Endothelial cell of umbilical vein (primary cell): ENCODE data around the gene C17orf50. TPM values are rescaled to one million over a fixed set of nuclear protein-coding genes. Genes with fewer than 3 reads are reported as not detected.

ENCODE experiments used
- BruUV-seq: library from RNA; stranded (reverse); fragments of 400-500 nt; replicated peaks from 2 replicates; lab custom pipeline; 2021; lab: Mats Ljungman, UMichigan
- CTCF ChIA-PET: fragments of 300-600, 350-600 bp; sonication (Branson Sonifier 250); formaldehyde crosslinking; loops from one replicate; lab custom pipeline; 2021; ENCODE audit warnings: antibody characterized with exemption, inconsistent platforms; lab: Charles Lee
- POLR2A ChIA-PET: fragments of 300-600, 350-600 bp; sonication (Branson Sonifier 250); formaldehyde crosslinking; loops from one replicate; lab custom pipeline; 2021; ENCODE audit warnings: antibody characterized with exemption, inconsistent platforms; lab: Charles Lee
- DNase-seq: peaks from one replicate; pipeline ENCODE4 v3.0.0-alpha.2; 2011; ENCODE audit warnings: low read depth, low spot score
- FAIRE-seq: peaks from 2 replicates; lab custom pipeline; 2011; peaks lifted over from hg19 to GRCh38; lab: Jason Lieb, UNC
- H2AFZ ChIP-seq: 2 replicates; pipeline ENCODE4 v1.6.0; 2012; ENCODE audit warnings: low read depth, low read length, control low read depth, inconsistent platforms
- H3K27ac ChIP-seq: 2 replicates; pipeline ENCODE4 v1.5.1; 2011; ENCODE audit warnings: low read depth, mild to moderate bottlenecking, control low read depth, low read length, moderate library complexity; ENCODE audit not compliant: insufficient read depth
- H3K27me3 ChIP-seq, 2 experiments: 2 replicates each; pipeline versions ENCODE4 v1.6.0 to v1.6.1; 2011; ENCODE audit warnings: low read length in 2 of 2, mixed read lengths in 1 of 2; ENCODE audit not compliant: control insufficient read depth in 2 of 2, insufficient read depth in 2 of 2
- H3K36me3 ChIP-seq, 2 experiments: 2 replicates in 1 of 2; 3 replicates in 1 of 2; pipeline ENCODE4 v1.5.1; 2011; ENCODE audit warnings: low read length in 2 of 2, mild to moderate bottlenecking in 1 of 2, moderate library complexity in 1 of 2; ENCODE audit not compliant: control insufficient read depth in 2 of 2, insufficient read depth in 2 of 2; ENCODE audit errors: extremely low read depth in 1 of 2
- H3K4me1 ChIP-seq: 3 replicates; pipeline ENCODE4 v1.5.1; 2011; ENCODE audit warnings: mild to moderate bottlenecking, low read length; ENCODE audit not compliant: control insufficient read depth, insufficient read depth; ENCODE audit errors: extremely low read depth
- H3K4me2 ChIP-seq: 2 replicates; pipeline ENCODE4 v1.6.1; 2011; ENCODE audit warnings: low read length, control low read depth, mixed read lengths; ENCODE audit not compliant: insufficient read depth
- H3K4me3 ChIP-seq, 3 experiments: fragments of 200-600 bp in 1 of 3; sonication (generic), shearing (Covaris generic) in 1 of 3; replicated peaks in 1 of 3; 2 replicates each; pipeline ENCODE4 v1.5.1; 2011 to 2016; ENCODE audit warnings: control low read depth in 3 of 3, low read length in 3 of 3, mild to moderate bottlenecking in 2 of 3, inconsistent platforms in 1 of 3, low read depth in 1 of 3, moderate library complexity in 1 of 3; ENCODE audit not compliant: insufficient read depth in 1 of 3
- H3K79me2 ChIP-seq: 2 replicates; pipeline ENCODE4 v1.6.0; 2012; ENCODE audit warnings: low read length, inconsistent platforms; ENCODE audit not compliant: control insufficient read depth, insufficient read depth
- H3K9ac ChIP-seq: replicated peaks from 2 replicates; pipeline ENCODE3; 2011; ENCODE audit warnings: low read length, control low read depth; ENCODE audit not compliant: insufficient read depth; ENCODE audit errors: extremely low read depth
- H3K9me1 ChIP-seq: replicated peaks from 3 replicates; pipeline ENCODE4 v1.6.0; 2011; ENCODE audit warnings: mild to moderate bottlenecking, low read length; ENCODE audit not compliant: control insufficient read depth, insufficient read depth; ENCODE audit errors: extremely low read depth
- H3K9me3 ChIP-seq: replicated peaks from 2 replicates; pipeline ENCODE4 v1.5.1; 2012; ENCODE audit warnings: low read length, inconsistent platforms; ENCODE audit not compliant: control insufficient read depth, insufficient read depth
- H4K20me1 ChIP-seq: replicated peaks from 2 replicates; pipeline ENCODE3; 2011; ENCODE audit warnings: mild to moderate bottlenecking, low read length; ENCODE audit not compliant: control insufficient read depth, insufficient read depth; ENCODE audit errors: extremely low read depth
- EZH2 ChIP-seq: IDR thresholded peaks from 2 replicates; pipeline ENCODE4 v1.6.1; 2012; ENCODE audit warnings: borderline replicate concordance, low read depth, mild to moderate bottlenecking, moderate library complexity, low read length, inconsistent platforms; ENCODE audit not compliant: severe bottlenecking
- FOS ChIP-seq: IDR thresholded peaks from 2 replicates; pipeline ENCODE4 v1.6.1; 2011; ENCODE audit warnings: mild to moderate bottlenecking, low read length, moderate library complexity, borderline replicate concordance; ENCODE audit not compliant: insufficient read depth
- GATA2 ChIP-seq: IDR thresholded peaks from 2 replicates; pipeline ENCODE4 v1.7.0; 2011; ENCODE audit warnings: low read depth, mild to moderate bottlenecking, moderate library complexity, mixed read lengths, low read length; ENCODE audit not compliant: insufficient read length, insufficient read depth
- JUN ChIP-seq: IDR thresholded peaks from 2 replicates; pipeline ENCODE4 v1.6.1; 2011; ENCODE audit warnings: borderline replicate concordance, low read depth; ENCODE audit not compliant: insufficient read length, insufficient read depth
- MYC ChIP-seq: IDR thresholded peaks from one replicate; pipeline ENCODE4 v1.6.1; 2011; ENCODE audit warnings: mild to moderate bottlenecking, low read depth, low read length
- POLR2A ChIP-seq: IDR thresholded peaks from 2 replicates; pipeline ENCODE4 v1.6.1; 2012; ENCODE audit warnings: low read depth, mild to moderate bottlenecking, control low read depth, low read length
- POLR2AphosphoS5 ChIP-seq: IDR thresholded peaks from 2 replicates; pipeline ENCODE4 v1.6.1; 2012; ENCODE audit warnings: low read depth, mild to moderate bottlenecking, control low read depth, low read length, moderate library complexity; ENCODE audit not compliant: insufficient read depth
- dilution Hi-C: fragments of 300-500 bp; cut with MboI; formaldehyde crosslinking; loops from one replicate; pipeline ENCODE4 v1.15.0; 2019; ENCODE audit warnings: low sequenced_read_pairs; ENCODE audit not compliant: extremely low pct_ligation_motif_present
- intact Hi-C: fragments of 100-400 bp; cut with micrococcal nuclease; formaldehyde crosslinking; loops from one replicate; pipeline ENCODE4 v1.10.0; 2022
- polyA plus RNA-seq, 4 experiments: library from polyadenylated mRNA; depleted of rRNA in 3 of 4; stranded (reverse) in 3 of 4; unstranded in 1 of 4; fragments of >200 nt; gene quantifications; 2 replicates each; pipeline versions ENCODE4 v1.2.1 to v1.2.3, GENCODE V29; 2011 to 2012; ENCODE audit warnings: missing spikeins in 1 of 4
- total RNA-seq: library from RNA; stranded (reverse); gene quantifications from 2 replicates; pipeline ENCODE4 v1.2.3, GENCODE V29; 2021
- TF ChIP-seq, protein P1 (sequence below), 2 donors: IDR thresholded peaks; 1 replicate in 1 of 2; 2 replicates in 1 of 2; pipeline ENCODE4 v1.5.1; 2011; ENCODE audit warnings: low read length in 2 of 2, mild to moderate bottlenecking in 2 of 2, moderate library complexity in 2 of 2, control low read depth in 1 of 2, inconsistent platforms in 1 of 2, low read depth in 1 of 2; ENCODE audit not compliant: insufficient read depth in 1 of 2; ENCODE audit errors: extremely low read depth in 1 of 2
- TF ChIP-seq, protein P2 (sequence below): IDR thresholded peaks from 2 replicates; pipeline ENCODE4 v1.6.1; 2011; ENCODE audit not compliant: insufficient read depth, insufficient read length

C17orf50 gene
- total and polyA plus RNA-seq, 2 donors (not counting 3 experiments of a cell fraction or from before 2014, with no cell fraction given): 0.15 TPM; not detected in 1

DNA sequence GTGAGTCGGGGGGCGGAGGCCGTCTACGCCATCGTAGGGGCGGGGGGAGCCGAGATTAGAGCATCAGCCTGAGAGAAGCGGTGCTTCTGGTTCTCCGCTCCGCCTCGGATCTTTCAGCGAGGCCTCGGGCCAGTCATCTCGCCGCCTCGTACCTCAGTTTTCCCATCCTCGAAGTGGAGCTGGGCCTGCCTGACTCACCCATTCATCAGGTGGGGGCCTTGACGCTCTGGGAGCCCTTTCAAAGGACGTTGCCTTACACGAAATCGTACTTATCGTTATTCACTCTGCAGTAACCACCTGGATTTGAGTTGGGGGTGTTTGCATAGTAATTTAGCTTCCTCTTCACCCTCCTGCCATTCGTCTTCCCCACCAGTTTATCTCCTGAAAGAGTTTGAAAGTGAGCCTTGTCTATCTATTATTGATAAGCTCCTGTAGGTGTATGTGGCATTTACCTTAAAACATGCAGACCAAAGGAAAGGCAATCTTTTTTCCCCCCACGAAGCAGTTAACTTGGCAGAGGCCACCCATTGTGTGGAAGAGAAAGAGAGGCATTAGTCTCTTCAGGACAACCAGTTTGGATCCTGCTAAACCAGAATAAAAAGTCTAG is 49.3 kb downstream of the C17orf50 start:
- DNase-seq (peak; percentile 49), FAIRE-seq (no peak)
- BruUV-seq: no TSS peak
- dilution Hi-C loops: no loop called here
- peak overlapping the region; percentile 90 for H3K27ac ChIP-seq
- H4K20me1 ChIP-seq: peaks cover 7% of the 10 kb centered on the region
- H3K9ac ChIP-seq: peak overlapping the region; percentile 93
- no peaks in the 10 kb centered on the region for H3K27me3 ChIP-seq
- H3K4me2 ChIP-seq: peak overlapping the region; percentile 93
- peaks cover 41% of the 10 kb centered on the region for H3K4me1 ChIP-seq
- peaks cover 57% of the 10 kb centered on the region for H3K79me2 ChIP-seq
- H3K4me3 ChIP-seq: peak overlapping the region; percentile 56 to 96 (median 81)
- no peaks in the 10 kb centered on the region for H3K36me3 ChIP-seq
- POLR2A ChIA-PET: interaction anchor here (0.6 to 2.7 kb wide), 5 partner anchors 10 to 49 kb away, joined by 4 to 39 read pairs (median 6); no protein-coding TSS in a partner anchor
- no peaks in the 10 kb centered on the region for H3K9me3 ChIP-seq
- intact Hi-C loops: loop anchor here (1.0 to 10.0 kb wide), 7 partner anchors 9 to 849 kb away; partner anchors contain the start of genes CCT6B, SLFN11, SLFN12 and SLFN5
- no peaks in the 10 kb centered on the region for H3K9me1 ChIP-seq
- no peak overlapping the region for H2AFZ ChIP-seq
- TF ChIP-seq POLR2AphosphoS5 (no peak), GATA2 (no peak), FOS (no peak), MYC (no peak), JUN (no peak), POLR2A (no peak), EZH2 (no peak)
- TF ChIP-seq, protein P1, sequence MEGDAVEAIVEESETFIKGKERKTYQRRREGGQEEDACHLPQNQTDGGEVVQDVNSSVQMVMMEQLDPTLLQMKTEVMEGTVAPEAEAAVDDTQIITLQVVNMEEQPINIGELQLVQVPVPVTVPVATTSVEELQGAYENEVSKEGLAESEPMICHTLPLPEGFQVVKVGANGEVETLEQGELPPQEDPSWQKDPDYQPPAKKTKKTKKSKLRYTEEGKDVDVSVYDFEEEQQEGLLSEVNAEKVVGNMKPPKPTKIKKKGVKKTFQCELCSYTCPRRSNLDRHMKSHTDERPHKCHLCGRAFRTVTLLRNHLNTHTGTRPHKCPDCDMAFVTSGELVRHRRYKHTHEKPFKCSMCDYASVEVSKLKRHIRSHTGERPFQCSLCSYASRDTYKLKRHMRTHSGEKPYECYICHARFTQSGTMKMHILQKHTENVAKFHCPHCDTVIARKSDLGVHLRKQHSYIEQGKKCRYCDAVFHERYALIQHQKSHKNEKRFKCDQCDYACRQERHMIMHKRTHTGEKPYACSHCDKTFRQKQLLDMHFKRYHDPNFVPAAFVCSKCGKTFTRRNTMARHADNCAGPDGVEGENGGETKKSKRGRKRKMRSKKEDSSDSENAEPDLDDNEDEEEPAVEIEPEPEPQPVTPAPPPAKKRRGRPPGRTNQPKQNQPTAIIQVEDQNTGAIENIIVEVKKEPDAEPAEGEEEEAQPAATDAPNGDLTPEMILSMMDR (IDR thresholded peaks at IDR 0.05; ENCODE audit: extremely low read depth in 1 of 2, insufficient read depth in 1 of 2, low read depth in 1 of 2, low read length in 2 of 2): no peak
- TF ChIP-seq, protein P2, sequence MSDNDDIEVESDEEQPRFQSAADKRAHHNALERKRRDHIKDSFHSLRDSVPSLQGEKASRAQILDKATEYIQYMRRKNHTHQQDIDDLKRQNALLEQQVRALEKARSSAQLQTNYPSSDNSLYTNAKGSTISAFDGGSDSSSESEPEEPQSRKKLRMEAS: no peak
- CTCF ChIA-PET: interaction anchor here (0.6 to 11.8 kb wide), 5 partner anchors 36 to 196 kb away, joined by 3 to 453 read pairs (median 5); no protein-coding TSS in a partner anchor
